Subcutaneous abdominal adipose tissue (tissue), 5 donors: ENCODE measurements around the gene LMAN2L.
A peak's percentile ranks its signal among the peaks of the same experiment; 100 is the strongest.

Source experiments
- H3K27ac ChIP-seq: one replicate; pipeline ENCODE4 v1.7.0; 2013; ENCODE audit warnings: low read depth, mild to moderate bottlenecking, inconsistent platforms, low read length, moderate library complexity
- H3K27me3 ChIP-seq, 5 donors: one replicate each; pipeline ENCODE4 v1.7.0; 2013; ENCODE audit warnings: low read length in 5 of 5, inconsistent platforms in 1 of 5; ENCODE audit not compliant: control insufficient read depth in 5 of 5, insufficient read depth in 4 of 5
- H3K36me3 ChIP-seq, 5 donors: one replicate each; pipeline ENCODE4 v1.7.0; 2013; ENCODE audit warnings: low read length in 5 of 5; ENCODE audit not compliant: control insufficient read depth in 5 of 5, insufficient read depth in 5 of 5
- H3K4me1 ChIP-seq, 5 donors: one replicate each; pipeline ENCODE4 v1.7.0; 2013; ENCODE audit warnings: low read length in 5 of 5, mild to moderate bottlenecking in 3 of 5, moderate library complexity in 1 of 5; ENCODE audit not compliant: control insufficient read depth in 5 of 5, insufficient read depth in 5 of 5
- H3K4me3 ChIP-seq, 5 donors: one replicate each; pipeline ENCODE4 v1.7.0; 2013; ENCODE audit warnings: low read length in 5 of 5, low read depth in 1 of 5
- H3K9ac ChIP-seq, 5 donors: one replicate each; pipeline ENCODE4 v1.7.0; 2013; ENCODE audit warnings: low read length in 5 of 5, mild to moderate bottlenecking in 4 of 5, moderate library complexity in 3 of 5
- H3K9me3 ChIP-seq, 5 donors: one replicate each; pipeline ENCODE4 v1.7.0; 2013; ENCODE audit warnings: low read length in 5 of 5; ENCODE audit not compliant: control insufficient read depth in 5 of 5
- donor health status: healthy.
- donor health status: healthy.
- donor health status: healthy.
- donor health status: healthy.
- donor health status: healthy.

Gene LMAN2L

GRCh38 chr2:96739076-96739632, 710 bp downstream of the LMAN2L start:
- no peaks in the 10 kb centered on the region for H3K9me3 ChIP-seq
- H3K4me3 ChIP-seq = peak overlapping the region; percentile 81 to 98 (median 91)
- peaks cover 2 to 10% (median 3%) of the 10 kb centered on the region in 5 donors for H3K36me3 ChIP-seq
- H3K27me3 ChIP-seq = no peaks in the 10 kb centered on the region
- peak overlapping the region; percentile 57 to 90 (median 83) for H3K9ac ChIP-seq
- H3K27ac ChIP-seq = peak overlapping the region; percentile 75
- peaks cover 5 to 40% (median 34%) of the 10 kb centered on the region in 5 donors for H3K4me1 ChIP-seq

DNA sequence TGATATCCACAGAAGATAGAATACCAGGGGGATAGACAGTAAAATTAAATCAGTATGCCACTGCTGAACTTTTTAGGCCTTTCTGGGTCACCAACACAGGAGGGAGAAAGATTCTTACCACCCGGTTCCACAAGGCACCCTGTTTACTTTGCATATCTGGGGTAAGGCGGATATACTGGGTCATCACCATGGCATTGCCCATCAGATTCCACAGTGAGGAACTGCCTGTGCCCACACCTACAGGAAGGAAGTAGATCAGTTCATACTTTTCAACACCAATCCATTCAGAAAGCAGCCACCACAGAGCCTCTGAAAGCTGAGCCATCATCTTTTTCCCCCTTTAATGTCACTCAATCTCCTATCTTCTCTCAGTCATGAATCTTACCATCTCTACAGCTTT, 2.0 kb downstream of the LMAN2L start:
- peaks cover 5 to 52% (median 44%) of the 10 kb centered on the region in 5 donors for H3K4me1 ChIP-seq
- H3K27ac ChIP-seq = no peak overlapping the region
- peak overlapping the region in 1 of 5 donors; percentile 34 for H3K9ac ChIP-seq
- no peaks in the 10 kb centered on the region for H3K9me3 ChIP-seq
- no peak overlapping the region for H3K4me3 ChIP-seq
- H3K36me3 ChIP-seq = peaks cover 6 to 23% (median 15%) of the 10 kb centered on the region in 5 donors
- no peaks in the 10 kb centered on the region for H3K27me3 ChIP-seq

- no peak overlapping the region for H3K4me3 ChIP-seq
- H3K4me1 ChIP-seq = peaks cover 5 to 52% (median 44%) of the 10 kb centered on the region in 5 donors
- H3K36me3 ChIP-seq = peaks cover 6 to 24% (median 18%) of the 10 kb centered on the region in 5 donors
- H3K9ac ChIP-seq = no peak overlapping the region
- no peak overlapping the region for H3K27ac ChIP-seq
- H3K27me3 ChIP-seq = no peaks in the 10 kb centered on the region
- no peaks in the 10 kb centered on the region for H3K9me3 ChIP-seq
These were observed 2.6 kb downstream of the LMAN2L start for GRCh38 chr2:96737251-96737650.

- Histone ChIP-seq H3K27me3 (no peaks in the 10 kb centered on the region), H3K4me1 (peaks cover 5 to 51% (median 44%) of the 10 kb centered on the region in 5 donors), H3K4me3 (no peak overlapping the region), H3K36me3 (peaks cover 6 to 41% (median 36%) of the 10 kb centered on the region in 5 donors), H3K27ac (peak overlapping the region; percentile 56), H3K9me3 (no peaks in the 10 kb centered on the region), H3K9ac (no peak overlapping the region)
These were observed 4.8 kb downstream of the LMAN2L start for GRCh38 chr2:96734880-96735583.

GRCh38 chr2:96733931-96734330, 5.9 kb downstream of the LMAN2L start:
- no peak overlapping the region for H3K27ac ChIP-seq
- H3K36me3 ChIP-seq = peaks cover 6 to 42% (median 36%) of the 10 kb centered on the region in 5 donors
- H3K4me3 ChIP-seq = no peak overlapping the region
- peaks cover under 1 to 53% (median 37%) of the 10 kb centered on the region in 5 donors for H3K4me1 ChIP-seq
- H3K9ac ChIP-seq = no peak overlapping the region
- no peaks in the 10 kb centered on the region for H3K9me3 ChIP-seq
- no peaks in the 10 kb centered on the region for H3K27me3 ChIP-seq

DNA sequence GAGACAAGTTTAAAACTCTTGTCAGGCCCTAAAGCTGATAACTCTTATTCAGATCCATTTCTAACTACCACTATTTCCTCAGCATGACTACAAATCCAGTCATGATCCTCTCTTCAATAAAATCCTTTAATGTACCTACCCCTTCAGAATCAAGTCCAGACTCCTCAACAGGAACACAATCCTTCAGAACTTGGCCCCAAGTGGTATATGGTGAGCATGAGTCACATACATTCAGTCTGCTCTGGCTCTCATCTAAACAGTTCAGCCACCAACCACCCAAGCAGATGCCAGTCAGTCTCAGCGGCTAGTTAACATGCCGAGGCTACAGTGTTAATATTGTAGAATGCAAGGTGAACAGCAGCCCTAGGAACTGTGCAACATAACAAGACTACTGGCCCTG, 9.7 kb downstream of the LMAN2L start:
- Histone ChIP-seq H3K27ac (no peak overlapping the region), H3K4me1 (peaks cover 0 to 44% (median 32%) of the 10 kb centered on the region in 5 donors), H3K9ac (peak overlapping the region in 1 of 5 donors; percentile 35), H3K27me3 (no peaks in the 10 kb centered on the region), H3K9me3 (no peaks in the 10 kb centered on the region), H3K4me3 (no peak overlapping the region), H3K36me3 (peaks cover 0 to 57% (median 45%) of the 10 kb centered on the region in 5 donors)

- Histone ChIP-seq H3K36me3 (peaks cover 0 to 57% (median 45%) of the 10 kb centered on the region in 5 donors), H3K9ac (no peak overlapping the region), H3K4me1 (peaks cover 0 to 39% (median 28%) of the 10 kb centered on the region in 5 donors), H3K9me3 (no peaks in the 10 kb centered on the region), H3K27ac (no peak overlapping the region), H3K27me3 (no peaks in the 10 kb centered on the region), H3K4me3 (no peak overlapping the region)
These were observed 10.1 kb downstream of the LMAN2L start for GRCh38 chr2:96729748-96730147.

DNA sequence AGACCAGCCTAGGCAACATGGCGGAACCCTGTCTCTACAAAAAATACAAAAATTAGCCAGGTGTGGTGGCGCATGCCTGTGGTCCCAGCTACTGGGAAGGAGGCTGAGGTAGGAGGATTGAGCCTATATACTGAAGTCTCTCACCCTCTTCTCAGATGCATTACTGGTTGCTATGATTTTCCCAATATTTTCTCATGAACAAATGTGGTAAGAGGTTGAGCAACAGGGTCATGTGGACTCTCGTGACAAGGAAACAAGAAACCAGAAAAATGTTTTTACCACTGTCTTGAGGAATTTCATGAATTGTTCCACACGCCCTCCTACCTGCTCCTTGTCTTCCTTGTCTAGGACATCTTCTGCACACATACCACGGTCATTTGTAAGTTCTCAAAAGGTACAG, 12.4 kb downstream of the LMAN2L start:
- H3K9me3 ChIP-seq = no peaks in the 10 kb centered on the region
- H3K9ac ChIP-seq = no peak overlapping the region
- no peak overlapping the region for H3K27ac ChIP-seq
- no peak overlapping the region for H3K4me3 ChIP-seq
- H3K36me3 ChIP-seq = peaks cover 0 to 43% (median 27%) of the 10 kb centered on the region in 5 donors
- no peaks in the 10 kb centered on the region for H3K27me3 ChIP-seq
- H3K4me1 ChIP-seq = peaks cover 0 to 21% (median 12%) of the 10 kb centered on the region in 5 donors

- H3K27me3 ChIP-seq = no peaks in the 10 kb centered on the region
- H3K9me3 ChIP-seq = no peaks in the 10 kb centered on the region
- H3K27ac ChIP-seq = no peak overlapping the region
- H3K4me3 ChIP-seq = no peak overlapping the region
- H3K4me1 ChIP-seq = peaks cover 0 to 21% (median 12%) of the 10 kb centered on the region in 5 donors
- no peak overlapping the region for H3K9ac ChIP-seq
- peaks cover 0 to 32% (median 21%) of the 10 kb centered on the region in 5 donors for H3K36me3 ChIP-seq
These were observed 13.7 kb downstream of the LMAN2L start for GRCh38 chr2:96726131-96726530.

GRCh38 chr2:96716388-96716787, 23.5 kb downstream of the LMAN2L start:
- Histone ChIP-seq H3K9me3 (no peaks in the 10 kb centered on the region), H3K9ac (no peak overlapping the region), H3K4me3 (no peak overlapping the region), H3K4me1 (no peaks in the 10 kb centered on the region), H3K27me3 (no peaks in the 10 kb centered on the region), H3K27ac (no peak overlapping the region), H3K36me3 (peaks cover 18 to 49% (median 29%) of the 10 kb centered on the region in 5 donors)
